ENCODE data around the gene ABL1.

Gene ABL1

GRCh38 chr9:130849356-130849755, 14.3 kb downstream of the ABL1 start:
- no peak for DNase-seq (ENCODE audit: low read depth)

DNA sequence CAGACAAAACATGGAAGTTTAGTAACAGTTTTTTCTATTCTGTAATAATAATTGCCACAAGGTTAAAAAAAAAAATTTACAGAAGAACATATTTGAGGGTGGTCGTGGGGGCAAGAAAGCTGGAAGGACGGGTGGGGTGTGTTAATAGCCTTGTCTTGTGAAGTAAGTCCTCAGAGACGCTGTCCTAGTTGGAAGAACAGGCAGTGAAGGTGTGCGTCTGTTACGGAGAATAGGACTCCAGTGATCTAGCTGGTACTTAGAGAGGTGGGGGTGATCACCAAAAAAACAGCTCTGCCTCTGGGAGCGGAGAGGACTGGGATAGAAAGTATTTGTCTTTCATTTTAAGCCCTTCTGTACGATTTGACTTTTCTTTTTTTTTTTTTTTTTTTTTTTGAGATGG, 17.7 kb downstream of the ABL1 start:
- DNase-seq (ENCODE audit: low read depth): no peak

GRCh38 chr9:130854092-130854491, 19.0 kb downstream of the ABL1 start:
- DNase-seq (ENCODE audit: low read depth): peak; percentile 86

DNA sequence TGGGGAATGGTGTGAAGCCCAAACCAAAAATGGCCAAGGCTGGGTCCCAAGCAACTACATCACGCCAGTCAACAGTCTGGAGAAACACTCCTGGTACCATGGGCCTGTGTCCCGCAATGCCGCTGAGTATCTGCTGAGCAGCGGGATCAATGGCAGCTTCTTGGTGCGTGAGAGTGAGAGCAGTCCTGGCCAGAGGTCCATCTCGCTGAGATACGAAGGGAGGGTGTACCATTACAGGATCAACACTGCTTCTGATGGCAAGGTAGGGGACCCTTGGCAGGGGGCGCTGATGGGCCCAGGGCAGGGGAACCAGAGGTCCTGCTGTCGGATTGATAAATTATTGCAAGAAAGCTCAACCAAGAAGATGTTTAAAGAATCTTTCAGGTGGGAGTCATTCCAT, 19.8 kb downstream of the ABL1 start:
- no peak for DNase-seq (ENCODE audit: low read depth)

DNA sequence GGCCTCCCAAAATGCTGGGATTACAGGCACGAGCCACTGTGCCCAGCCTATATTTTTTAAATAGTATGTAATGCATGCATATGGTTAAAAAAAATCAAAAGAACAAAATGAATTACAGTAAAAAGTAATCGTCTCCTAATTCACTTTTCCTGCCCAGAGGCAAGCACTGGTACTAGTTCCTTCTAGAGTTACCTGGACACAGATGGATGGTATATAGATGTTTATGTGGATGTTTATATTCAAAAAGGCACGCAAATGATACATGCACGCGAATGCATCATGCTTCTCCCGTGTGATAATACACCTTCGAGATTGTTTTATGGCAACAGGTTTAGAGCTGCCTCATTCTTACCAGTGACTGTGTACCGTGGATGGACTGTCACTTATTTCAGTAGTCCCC, 21.4 kb downstream of the ABL1 start:
- DNase-seq (ENCODE audit: low read depth): no peak

DNA sequence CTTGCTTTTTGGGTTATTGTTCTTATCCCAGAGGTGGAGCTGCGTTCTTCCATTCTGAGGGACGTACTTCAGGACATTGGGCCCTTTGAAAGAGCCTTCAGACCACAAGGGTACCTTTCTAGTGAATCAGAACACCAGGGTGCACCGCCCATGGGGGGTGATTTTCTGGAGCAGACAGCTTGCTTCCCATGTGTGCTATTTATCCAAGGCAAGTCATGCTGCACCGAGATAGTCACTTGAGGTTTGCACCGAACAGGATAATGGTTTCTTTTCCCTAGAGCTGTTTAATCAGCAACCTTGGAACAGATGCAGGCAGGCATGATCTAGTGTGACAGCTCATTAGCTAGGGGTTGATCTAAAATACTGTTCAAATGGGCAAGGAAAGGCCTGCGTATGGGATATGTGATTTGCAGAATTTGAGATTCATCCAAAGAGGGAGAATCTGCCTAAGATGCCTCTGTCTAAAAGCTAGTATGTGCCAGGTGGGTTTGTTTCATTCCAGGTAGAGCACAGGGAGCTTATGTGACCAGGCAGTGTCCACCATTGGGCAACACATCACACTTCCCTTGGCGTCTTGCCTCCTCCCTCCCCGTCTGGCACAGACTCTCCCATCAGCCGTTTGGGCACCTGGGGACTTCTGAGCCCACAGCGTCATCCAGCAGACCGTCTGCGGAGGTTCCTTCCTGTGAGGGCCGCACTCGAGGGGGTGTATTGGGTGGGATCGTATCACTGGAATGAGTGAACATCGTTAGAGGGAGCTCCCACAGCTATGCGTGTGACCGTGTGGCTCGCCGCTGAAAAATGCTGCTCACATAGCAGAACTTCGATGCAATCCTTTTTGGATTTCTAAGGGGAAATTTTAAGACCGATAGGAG, 23.0 kb downstream of the ABL1 start:
- DNase-seq (ENCODE audit: low read depth): peak; percentile 64

DNA sequence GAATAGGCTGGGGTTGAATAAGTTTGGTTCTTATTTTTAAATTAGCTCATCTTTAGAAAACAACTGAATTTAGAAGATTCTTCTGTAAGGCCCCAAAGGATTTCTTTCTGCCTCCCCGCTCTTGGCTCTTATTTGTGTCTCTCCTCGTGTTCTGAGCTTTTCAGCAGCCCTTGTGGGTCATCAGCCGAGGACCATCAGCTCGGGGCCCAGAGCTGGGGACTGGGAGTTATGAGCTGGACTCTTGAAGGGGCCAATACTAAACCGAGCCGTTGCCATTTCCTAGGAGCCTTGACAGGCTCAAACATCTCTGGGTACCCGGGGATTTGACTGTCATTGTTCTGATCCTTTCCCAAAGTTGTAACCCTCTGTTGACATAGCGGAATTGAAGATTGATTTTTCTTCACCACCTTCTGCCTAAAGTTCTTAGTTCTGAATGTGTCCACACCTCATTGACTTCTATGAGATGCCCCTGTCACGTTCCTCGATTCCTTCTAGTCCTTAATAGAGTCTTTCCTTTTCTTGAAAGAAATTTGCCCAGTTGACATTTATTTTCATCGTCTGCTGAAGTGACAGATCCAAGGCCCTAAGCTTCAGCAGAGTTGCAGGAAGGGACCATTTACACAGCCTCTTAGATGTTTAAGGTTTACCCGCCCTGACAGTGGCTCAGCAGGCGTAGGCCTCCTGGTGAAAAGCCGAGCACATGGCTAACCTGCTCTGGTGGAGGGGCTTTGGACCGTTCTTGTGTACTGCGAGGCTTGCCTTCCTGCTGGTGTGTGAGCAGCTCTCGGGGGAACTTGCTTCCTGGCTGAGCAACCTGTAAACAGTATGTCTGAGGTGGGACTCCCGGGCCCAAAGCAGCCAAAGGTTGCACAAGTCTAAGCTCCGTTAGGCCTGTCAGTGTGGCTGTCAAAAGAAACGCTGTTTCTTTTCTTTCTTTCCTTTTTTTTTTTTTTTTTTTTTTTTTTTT, 24.0 kb downstream of the ABL1 start:
- no peak for DNase-seq (ENCODE audit: low read depth)

DNA sequence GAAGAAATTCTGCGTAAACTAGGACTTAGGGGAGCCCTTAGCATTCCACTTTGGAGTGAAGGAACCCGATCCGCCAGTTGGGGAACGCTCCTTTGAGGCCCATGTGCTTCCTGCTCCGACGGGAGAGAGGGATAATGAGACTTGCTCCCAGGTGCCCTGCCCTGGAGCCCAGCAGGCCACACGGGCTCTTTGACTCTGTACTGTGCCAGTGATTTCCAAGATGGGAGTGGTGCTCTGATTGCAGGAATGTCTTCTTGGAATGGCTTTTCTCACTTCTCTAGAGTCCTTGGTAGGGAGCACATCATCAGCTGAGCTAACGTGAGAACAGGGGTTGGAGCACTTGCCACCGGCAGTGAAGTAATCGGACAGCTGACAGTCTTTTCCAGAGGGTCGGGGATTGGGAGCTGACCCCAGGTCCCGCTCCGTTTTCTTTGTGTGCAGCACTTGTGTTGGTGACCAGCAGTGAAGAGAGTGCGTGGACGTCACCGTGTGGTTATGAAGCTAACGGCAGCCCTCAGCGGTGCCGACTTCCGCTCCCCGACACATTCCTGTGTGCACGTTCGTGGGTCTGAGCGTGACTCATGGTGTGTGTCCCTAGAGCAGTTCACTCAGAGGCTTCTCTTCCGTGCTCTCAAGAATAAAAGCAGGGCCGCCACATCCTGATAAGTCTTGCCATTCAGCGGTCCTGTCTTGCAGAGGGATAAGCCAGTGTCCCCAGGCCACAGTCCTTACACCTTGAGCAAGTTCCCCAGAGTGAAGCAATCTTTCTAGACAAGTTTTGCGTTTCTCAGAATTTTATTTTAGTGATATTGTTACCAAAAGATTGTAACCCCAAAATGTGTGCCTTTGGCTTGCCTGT, 25.6 kb downstream of the ABL1 start:
- peak; percentile 90 for DNase-seq (ENCODE audit: low read depth)

DNA sequence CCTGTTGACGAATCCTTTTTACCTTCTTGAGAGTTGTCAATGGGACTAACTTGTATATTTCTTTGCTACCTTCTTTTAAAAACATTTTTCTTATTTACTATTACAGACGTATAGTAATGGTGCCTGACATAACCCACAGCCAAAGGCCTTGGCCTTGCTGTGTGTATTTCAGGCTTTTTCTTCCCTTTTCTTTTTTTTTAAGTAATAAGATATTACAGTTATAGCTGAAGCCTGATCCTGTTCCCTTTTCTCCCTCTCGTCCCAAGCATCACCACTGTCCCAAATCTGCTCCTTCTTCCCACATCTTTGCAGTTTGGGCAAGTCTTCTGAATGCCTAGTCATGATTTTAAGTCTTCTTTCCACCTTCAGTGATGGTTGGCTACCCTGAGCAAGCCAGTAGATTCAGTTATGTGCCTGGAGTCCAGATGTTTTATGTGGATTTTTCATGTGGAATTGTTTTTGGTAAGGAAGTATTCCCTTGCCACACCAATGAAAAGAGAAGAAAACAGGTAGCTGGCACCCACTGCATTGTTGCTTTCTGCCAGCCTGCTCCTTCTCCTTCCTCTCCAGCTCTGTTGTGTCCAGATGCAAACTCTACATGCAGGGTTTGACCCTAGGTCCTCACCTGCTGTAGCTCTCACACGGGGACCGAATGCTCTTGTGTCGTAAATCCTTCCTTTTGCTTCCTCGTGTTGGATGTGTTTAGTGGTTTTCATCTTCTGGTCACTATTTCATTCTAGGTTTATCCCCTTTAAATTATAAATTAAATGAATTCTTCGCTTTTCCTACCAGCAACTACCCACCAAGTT, 26.5 kb downstream of the ABL1 start:
- DNase-seq (ENCODE audit: low read depth): no peak

- no peak for DNase-seq (ENCODE audit: low read depth)
These were observed 27.2 kb downstream of the ABL1 start for GRCh38 chr9:130862217-130862616.

DNA sequence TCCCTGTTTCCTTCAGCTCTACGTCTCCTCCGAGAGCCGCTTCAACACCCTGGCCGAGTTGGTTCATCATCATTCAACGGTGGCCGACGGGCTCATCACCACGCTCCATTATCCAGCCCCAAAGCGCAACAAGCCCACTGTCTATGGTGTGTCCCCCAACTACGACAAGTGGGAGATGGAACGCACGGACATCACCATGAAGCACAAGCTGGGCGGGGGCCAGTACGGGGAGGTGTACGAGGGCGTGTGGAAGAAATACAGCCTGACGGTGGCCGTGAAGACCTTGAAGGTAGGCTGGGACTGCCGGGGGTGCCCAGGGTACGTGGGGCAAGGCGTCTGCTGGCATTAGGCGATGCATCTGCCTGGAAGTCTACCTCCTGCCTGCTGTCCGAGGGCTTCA, 27.7 kb downstream of the ABL1 start:
- no peak for DNase-seq (ENCODE audit: low read depth)

GRCh38 chr9:130864541-130864940, 29.5 kb downstream of the ABL1 start:
- DNase-seq (ENCODE audit: low read depth): no peak

DNA sequence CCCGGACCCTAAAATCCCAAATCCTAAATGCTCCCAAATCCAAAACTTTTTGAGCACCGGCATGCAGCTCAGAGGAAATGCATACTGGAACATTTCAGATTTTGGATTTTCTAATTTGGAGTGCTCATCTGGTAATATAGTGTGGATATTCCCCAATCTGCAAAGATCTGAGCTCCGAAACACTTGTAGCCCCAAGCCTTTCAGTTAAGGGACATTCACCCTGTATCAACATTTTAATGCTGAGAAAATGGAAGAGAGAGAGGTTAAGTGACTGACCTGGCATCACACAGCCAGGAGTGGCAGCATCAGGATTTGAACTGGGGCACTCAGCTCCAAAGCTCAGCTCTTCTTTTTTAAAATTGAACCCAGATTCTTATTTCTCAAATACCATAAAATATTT, 30.9 kb downstream of the ABL1 start:
- no peak for DNase-seq (ENCODE audit: low read depth)

- DNase-seq (ENCODE audit: low read depth): peak; percentile 92
These were observed 31.5 kb downstream of the ABL1 start for GRCh38 chr9:130866474-130866965.

DNA sequence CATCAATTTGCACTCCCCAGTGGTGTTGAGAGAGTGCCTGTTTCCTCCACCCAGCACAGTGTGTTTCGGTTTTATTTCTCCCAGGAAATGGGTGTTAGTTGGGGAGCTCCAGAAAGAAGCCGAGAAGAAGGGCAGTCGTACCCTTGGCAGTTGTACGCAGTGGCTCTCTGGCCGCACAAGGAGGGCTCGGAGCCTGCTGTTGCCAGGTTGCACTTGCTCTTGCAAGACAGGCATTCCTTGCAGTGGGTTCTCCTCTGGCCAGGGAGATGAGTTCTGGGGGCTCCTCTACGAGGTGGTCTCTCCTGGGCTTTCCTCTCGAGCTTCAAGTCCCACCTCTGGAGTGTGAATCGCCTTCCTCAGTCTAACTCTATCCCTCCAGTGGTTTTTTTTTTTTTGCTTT, 32.5 kb downstream of the ABL1 start:
- DNase-seq (ENCODE audit: low read depth): no peak

DNA sequence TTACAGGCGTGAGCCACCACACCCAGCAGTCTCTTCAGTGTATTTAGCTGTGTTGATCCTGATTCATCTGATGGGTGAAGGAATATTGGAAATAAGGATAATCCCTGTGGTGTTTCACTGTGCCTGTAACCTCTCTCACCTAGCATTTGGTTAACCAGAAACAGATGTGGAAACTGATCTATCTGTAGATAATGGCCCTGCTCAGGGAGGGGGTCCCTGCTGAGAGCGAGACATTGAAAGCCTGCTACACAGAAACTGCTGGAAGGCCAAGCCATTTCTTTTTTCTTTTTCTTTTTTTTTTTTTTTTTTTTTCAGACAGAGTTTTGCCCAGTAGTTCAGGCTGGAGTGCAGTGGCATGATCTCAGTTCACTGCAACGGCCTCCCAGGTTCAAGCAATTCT, 33.2 kb downstream of the ABL1 start:
- no peak for DNase-seq (ENCODE audit: low read depth)

- peak; percentile 76 for DNase-seq (ENCODE audit: low read depth)
These were observed 34.2 kb downstream of the ABL1 start for GRCh38 chr9:130869250-130869649.

DNA sequence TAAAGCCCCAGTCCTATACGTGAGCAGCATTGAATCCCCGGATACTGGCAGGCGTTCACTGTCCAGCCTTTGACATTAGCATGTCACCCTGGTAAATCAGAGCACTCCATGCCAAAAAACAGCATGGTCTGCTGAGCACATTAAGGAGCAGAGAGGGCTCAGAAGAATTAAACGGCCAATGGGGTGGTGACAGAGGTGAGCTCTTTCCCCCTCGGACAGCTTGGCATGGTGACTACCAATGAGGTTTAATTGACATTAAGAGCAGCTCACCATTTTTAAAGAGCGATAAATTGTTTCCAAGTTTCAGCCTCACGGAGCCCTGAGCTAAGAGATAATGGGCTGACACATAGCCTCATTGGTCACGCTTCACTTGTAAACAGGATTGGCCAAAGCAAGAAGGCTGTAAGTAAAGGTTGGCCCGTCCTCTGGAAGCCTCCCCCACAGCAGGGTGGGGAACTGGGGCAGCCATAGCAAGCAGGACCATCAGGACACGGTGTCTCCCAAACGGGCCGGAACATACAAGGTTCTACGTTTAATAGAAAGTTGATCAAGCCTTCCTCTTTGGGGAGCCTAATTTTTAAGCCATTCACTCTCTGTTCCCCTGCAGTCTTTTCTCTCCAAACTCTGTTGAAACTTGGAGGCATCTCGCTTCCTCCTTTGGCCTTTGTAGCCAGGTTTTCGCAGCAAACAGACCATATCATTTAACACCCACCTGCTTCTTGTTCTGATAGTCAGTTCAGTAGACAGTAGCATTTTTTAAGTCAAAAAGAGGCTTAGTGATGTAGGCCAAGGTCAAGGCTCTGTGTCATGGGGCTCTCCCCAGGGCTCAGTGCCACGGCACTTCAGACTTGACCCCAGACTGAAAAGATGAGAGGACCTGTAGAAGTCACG, 35.7 kb downstream of the ABL1 start:
- no peak for DNase-seq (ENCODE audit: low read depth)

DNA sequence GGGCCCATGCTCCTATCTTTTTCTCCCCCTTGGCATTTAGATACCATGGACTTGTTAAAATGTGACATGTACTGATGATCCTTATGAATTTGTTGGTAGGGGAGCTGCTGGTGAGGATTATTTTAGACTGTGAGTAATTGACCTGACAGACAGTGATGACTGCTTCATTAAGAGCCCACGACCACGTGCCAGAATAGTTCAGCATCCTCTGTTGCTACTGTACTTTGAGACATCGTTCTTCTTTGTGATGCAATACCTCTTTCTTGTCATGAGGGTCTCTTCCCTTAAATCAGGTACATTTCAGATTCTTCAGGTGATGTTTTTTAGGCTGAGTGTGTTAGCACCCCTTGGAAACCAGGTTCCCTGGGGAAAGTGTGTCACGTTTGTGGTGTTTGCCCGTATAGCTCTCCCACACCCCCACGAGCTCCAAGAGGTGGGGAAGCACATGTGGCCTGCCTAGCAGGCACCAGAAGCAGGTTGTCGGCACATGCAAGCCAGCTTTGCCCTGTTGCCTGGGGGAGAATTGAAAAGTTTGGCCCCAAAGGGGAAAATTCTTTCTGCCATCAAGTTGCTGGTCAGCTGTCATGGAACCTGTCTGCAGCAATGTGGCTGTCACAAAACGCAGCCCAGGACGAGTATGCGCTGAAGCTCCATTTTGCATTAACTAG, 36.5 kb downstream of the ABL1 start:
- no peak for DNase-seq (ENCODE audit: low read depth)

All from amniotic epithelial cell (primary cell).